GM19240 (cell line): ENCODE results near the gene HDGFL2.

Experiments used
- DNase-seq: peaks from one replicate; pipeline ENCODE4 v3.0.0; 2011; ENCODE audit warnings: low spot score; ENCODE audit not compliant: insufficient read length

The HDGFL2 gene

DNA sequence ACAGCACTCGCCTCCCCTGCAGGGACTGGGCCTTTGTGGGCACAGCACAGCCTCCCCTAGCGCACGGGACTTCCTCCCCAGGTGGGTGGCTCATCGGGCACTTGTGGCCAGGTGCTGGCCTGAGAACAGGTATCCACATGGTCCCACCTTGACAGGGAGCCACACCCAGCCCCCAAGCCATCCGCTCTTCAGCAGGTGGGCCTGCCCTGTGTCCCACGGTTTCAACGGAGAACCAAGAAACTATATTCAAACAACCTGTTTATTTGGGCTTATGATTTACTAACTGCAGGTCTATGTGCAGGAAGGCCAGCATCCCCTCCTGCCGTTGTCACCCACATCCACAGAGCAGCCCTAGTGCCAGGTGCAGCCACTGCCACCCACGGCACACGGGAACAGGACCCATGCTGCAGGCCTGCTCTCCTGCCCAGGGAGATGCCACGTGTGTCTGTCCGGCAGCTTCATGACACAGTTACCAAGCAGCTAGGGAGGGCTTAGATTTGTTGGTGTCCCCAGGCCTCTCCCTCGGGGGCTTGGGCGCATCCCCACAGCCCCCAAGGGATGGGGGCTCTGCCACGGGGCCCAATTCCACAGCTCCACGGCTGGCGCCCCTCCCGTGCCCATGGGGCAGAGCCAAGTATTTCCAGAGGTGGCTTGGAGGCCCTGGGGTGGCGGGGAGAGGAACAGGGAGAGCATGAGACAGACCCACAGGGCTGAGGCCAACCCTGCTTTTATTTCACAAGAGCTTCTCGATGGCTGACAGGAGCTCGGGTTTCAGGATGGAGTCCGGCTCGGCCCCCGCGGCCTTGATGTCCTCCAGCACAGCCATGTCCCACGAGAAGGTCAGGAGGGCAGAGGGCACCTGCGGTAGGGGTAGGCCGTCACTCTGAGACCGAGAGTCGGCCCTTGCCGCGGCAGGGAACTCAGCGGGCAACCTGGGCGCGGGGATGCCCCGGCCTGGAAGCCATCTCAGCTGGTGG is 27.0 kb upstream of the HDGFL2 start:
- DNase-seq = no peak

DNA sequence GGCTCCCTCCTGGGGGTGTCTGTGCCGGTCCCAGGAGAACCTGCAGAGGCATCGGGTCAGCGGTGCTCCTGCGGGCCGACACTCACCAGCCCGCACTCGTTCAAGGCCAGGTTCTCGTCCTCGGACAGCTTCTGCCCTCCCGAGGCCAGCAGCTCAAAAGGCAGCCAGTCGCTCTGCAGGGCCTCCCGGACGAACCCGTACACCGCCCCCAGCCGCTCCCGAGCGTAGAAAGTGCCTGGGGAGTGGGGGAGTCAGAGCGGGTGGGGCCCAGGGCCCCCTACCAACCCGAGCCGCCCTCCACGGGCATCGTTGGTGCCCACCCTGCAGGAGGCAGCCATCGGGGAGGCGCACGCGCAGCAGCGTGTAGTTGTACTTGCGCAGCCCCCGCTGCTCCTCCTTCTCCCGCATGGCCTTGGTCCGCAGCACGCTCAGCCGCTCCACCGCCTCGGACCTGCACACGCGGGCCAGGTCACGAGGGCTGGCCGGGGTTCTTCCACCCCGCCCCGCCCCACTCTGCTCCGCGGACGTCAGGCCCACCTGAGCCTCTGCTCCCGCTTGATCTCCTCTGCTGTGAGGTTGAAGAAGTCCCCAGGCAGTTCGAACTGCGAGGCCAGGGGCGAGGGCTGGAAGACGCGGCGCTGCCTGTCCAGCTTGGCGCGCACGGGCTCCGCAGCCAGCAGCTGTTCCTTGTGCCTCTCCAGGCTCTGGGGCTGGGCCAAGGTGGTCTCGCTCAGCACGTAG is 26.0 kb upstream of the HDGFL2 start:
- DNase-seq = no peak

DNA sequence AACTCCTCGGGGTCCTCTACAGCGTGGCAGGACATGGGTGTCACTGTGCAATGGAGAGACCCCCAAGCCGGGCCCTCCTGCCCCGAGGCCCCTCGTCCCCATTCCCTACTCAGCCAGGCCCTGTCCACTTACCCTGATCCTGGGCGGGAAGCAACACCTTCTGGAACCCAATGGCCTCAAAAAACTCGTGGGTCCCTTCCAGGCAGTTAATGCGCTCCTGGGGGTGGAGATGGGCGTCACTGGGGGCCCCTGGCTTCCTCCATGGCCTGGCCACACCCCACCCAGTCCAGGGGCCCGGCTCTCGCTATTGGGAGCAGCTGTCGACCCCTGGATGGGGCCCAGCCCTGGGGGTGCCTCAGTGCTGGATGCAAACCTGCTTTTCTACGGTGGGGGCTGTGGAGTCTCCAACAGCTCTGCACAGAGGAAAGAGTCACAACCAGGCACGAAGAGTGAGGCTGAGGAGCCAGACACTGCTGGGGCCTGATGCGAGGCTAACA is 25.3 kb upstream of the HDGFL2 start:
- DNase-seq = no peak

DNA sequence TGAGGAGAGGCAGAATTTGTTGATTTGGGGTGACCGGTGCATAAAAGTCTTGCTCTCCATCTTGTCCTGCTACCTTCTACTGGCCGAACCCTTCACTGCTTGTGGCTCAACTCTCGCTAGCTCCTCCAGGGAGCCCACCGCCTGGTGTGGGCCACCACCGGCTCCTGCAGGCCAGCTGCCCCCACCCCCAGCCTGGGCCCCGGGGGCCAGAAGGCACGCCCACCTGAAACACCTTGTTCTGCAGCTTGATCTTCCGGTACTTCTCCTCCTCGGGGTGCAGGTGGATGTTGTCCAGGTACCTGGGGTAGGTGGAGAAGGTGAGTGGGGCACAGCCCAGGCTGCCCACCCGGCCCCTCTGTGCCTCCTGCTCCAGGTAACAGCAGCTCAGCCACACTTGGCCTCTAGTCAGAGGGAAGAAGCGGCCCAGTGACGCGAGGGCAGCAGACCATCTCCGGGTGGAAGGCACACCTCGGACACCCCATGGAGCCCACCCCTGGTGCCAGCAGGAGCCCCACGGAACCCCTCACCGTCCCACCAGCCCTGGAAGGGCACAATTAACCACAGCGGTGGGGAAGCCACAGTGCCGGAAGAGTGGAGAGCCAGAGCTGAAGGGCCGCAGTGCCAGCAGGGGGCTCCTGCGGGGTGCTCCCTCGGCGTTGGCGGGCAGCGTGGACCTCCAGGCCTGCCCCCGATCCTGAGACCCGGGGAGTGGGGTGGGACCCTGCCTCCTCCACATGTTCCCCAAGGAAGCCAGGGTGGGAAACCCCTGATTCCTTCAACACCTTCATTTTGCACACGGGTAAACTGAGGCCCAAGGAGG is 24.6 kb upstream of the HDGFL2 start:
- no peak for DNase-seq

DNA sequence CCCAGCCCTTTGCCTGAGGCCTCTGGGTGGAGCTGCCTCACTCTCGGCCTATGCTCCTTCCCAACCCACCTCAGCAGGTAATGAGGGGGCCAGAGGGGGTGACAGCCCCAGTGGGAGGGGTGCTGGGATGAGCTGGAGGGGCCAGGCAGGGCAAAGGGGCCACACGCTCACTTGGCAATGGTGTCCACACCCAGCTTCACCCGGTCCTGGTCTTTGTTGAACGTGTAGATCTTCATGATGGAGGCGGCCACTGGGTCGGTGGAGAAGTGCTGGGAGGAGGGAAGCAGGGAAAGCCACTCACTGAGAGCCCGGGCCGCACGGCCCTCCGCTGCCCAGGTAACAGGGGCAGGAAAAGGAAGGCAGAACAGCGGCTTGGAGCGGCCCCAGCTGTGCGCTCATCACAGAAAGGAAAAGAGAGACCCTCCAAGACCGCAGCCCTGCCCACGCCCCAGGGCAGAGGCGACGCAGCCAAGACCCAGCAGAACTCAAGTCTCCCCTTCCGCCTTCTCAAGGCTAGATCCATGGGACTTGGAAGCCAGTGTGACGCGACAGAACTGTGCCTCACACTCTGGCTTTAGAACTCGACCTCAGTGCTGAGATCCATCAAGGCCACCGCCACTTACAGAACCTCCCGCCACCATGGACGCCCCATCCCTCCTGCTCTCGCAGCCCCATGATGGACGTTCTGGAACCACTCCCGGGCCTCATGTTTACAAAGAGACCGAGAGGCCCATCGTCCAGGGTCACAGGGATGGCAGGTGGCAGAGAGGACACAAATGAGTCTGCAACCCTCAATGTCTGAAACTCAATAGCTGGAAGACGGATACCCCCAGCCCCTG is 23.7 kb upstream of the HDGFL2 start:
- no peak for DNase-seq

DNA sequence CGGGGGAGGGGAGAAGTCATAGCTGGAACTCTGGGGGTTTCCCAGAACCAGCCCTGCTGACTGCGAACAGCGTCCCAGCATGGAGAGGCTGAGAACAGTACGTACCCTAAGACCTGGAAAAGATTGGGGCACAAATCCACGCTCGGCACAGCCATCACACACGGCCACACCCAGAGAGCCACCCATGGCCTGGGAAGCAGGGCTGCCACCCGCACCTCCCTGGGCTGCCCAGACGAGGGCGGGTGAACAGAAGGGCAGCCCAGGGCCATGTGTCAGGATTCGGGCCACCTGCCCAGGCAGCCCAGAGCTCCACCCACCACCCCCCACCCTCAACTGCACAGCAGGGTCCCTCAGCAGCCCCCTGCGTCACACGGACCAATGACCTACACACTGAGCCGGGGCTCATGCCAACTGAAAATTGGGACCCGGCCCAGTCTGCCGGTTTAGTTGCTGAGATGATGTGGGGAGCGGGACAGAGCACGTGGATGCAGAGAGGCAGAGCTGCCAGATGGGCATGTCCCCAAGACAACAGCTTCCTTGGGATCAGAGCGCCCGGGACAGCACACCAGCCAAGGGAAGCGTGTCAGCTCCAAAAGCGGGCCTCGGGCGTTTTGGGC is 23.0 kb upstream of the HDGFL2 start:
- DNase-seq = no peak

DNA sequence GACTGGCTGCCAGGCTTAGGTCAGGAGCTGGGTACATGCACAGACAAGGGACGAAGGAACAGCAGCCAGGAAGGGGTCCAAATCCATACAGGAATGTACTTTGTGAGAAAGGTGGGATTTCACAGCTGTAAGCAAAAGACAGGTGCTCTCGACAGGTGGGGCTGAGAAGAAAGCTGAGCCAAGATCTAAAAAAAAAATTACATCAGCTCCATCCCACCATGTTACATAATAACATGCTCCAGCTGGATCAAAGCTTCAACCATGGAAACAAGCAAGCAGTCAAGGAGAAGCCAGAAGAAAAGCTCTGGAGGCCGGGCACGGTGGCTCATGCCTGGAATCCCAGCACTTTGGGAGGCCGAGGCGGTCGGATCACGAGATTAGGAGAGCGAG is 22.5 kb upstream of the HDGFL2 start:
- no peak for DNase-seq

DNA sequence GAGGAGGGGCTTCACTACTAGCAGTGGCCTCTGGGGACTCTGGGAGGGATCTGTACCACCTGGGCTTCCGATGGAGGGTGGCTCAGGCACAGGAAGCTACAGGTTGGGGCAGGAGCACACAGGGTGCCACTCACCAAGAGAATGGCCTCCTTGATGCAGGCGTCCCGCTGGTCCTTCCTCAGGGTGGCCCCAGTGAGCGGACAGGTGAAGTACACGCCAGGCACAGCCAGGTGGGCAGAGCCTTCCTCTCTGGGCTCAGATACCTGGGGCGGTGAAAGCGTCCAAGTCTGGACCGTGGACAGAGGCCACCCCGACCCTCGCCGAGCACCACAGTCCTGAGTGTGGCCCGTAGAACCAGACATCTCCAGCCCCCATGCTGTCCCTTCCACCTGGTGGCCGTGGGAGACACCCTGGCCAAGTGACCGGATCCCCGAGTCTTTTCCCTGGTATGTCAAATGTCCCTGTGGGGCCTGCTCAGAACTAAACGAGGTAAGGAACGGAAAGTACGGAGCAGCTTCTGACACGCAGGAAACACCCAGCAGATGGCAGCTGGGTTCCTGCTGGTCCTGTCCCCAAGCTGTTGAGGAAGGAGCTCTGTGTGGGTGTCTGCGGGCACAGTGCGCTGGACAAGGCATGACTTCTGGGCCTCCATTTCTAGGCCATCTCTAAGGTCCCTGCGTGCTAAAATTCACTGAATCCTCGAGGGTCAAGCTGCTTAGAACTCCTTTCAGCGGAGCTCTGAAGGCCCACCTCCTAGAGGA is 19.7 kb upstream of the HDGFL2 start:
- no peak for DNase-seq

DNA sequence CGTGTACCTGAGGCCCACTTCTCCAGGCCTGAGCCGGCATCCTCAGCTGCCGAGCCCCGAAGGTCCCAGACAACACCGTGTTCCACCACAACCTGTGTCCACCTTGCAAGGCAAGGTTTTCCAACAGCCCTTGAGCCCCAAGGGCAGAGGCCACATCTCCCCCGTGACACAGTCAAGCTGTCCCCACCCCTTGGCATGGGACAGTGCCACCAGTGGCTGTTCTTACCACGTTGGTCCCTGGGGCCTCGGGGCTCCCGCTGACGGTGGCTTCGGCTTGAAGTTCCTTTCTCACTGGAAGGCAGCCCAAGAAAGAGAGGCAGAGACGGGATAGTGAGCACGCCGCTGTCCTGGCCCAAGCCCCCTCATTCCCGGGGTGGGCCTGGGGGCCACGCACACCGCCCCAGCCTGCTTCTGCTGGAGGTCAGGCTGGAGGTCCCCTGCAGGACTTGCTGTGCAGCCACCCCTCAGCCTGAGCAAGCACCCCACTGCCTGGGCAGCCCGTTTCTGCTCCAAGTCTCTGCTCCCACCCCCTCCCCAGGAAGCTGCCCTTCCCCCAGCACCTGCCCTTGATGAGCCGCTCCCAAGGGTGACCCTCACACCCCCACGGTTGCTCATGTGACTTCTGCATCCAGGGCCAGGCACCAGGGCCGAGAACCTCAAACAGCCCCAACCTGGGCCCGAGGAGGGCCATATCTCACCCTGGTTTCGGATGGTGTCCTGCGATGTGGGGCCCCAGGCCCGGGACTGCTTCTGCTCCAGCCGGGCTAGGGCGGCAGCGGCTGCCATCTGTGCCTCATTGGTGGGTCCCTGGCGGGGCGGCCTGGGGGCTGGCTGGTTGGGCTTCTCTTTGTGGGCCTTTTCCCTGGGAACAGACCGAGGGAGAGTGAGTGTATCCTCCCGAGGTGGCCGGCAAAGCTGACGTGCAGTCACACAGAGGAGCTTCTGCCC is 18.6 kb upstream of the HDGFL2 start:
- DNase-seq = no peak

DNA sequence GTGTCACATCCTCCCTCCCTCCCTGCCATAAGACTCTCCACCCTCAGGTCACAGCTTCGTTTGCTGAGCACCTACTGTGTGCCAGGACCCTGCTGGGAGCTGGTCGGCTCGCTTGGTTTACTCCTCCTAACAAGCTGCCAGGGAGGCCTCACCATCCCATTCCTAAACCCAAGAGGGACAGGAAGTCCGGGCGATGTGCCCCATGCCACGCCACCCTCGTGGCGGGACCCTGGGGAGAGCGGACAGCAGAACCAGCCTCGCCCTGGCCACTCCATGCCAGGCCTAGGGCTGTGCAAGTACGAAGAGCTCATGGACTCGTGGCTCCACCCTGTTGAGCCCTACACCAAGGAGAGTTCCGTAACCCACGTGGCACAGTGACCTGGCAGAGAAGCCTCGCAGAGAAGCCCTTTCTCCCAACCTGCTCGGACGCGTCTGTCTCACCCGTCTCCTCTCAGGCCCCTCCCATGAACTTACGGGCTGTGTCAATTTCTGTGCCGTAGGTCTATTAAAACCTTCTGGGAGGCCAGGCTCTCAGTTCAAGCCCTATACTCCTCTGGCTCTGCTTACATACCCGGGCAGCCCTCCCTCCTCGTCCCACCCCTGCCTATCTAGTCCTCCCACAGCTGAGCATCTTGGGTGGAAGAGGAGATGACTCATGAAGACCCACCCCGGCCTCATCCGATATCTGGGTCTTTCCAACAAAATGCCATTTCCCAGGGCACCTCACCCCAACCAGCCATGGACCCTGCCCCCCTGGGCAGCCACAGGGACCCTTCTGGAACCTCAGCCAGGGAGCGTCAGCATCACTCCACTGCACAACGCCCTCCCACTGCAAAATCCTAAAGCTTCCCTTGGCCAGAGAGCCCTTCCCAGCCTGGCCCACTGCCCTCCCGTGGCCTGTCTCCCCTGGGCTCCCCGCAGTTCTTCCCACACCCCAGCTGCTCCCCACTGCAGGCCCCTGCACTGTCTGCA is 17.1 kb upstream of the HDGFL2 start:
- DNase-seq = no peak

DNA sequence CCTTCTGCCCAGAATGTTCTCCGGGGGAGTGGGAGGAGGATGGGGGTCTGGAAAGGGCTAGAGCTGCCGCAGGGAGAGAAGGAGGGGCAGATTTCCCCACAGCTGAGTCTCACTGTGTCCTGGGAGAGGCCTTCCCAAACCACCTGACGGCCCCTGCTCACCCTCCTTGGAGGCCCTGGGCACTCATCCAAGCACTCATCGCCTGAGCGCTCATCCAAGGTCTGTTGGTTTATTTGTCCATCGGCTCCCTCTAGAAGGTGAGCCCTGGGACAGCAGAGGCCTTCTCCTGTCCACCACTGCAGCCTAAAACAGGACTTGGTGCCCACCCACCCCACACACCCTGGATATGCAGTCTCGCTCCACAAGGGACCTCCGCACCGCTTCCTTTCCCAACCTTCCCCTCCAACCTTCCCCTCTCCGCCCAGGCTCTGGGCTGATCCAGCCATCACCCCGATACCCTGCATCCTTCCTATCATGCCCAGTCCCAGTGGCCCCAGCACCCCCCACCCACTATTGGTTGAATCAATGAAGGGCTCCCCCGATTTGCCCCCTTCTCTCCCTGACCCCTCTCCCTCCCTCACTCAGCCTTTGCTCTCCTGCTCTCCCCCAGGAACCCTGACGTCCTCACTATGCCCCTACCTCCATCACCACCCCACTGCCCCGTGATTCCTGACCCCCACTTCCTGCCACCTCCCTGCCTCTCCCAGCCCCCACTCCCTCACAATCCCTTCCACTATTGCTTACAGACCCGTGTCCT is 16.2 kb upstream of the HDGFL2 start:
- no peak for DNase-seq

DNA sequence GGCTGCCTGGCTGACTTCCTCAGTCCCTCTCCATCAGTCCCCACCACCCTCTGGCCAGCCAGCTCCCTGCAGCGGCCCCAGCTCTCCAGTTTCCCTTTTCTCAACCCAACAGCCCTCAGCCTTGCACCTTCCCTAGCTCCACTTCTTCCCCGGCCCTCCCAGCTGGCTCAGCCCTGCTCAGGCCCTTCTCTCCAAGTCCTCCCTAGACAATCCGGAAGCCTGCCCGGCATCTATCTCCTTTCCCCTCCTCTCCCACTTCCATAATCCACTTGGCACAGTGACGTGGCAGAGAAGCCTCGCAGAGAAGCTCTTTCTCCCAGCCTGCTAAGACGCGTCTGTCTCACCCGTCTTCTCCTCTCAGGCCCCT is 15.6 kb upstream of the HDGFL2 start:
- DNase-seq = no peak

DNA sequence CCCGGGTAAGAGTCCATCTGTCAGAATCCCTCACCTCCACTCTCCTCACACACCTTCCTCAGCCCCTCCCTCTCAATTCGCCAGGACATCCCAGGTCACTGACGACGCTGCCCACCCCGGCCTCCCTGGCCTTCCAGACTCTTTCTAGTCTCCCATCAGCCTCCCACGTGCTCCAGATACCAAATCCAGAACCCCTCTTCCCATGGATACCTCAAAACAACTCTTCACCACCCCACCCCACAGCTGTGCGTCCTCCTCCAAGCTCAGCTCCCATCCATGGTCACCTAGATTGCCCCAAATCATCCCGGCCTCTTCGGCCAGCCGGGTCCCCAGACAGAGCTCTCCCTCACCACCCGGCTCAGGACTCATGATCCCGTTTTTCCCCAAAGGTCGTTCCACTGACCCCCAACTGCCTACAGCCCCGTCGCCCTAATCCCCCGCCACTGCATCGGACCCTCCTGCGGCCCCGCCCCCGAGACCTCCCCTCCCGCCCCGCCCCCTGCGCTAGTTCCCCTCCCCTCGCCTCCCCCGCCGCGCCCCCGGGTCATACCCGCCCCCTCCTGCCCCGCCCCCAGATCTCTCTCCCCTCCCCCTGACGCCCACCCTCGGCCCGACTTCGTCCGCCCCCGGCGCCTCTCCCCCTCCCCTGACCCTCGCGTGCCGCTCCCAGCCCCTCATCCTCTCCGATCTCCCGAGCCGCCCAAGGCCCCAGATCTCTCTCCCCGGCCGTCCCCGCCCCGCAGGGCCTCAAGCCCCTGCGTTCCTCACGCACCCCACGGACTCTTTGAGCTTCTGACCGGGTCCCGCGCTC is 15.0 kb upstream of the HDGFL2 start:
- peak; percentile 45 for DNase-seq

DNA sequence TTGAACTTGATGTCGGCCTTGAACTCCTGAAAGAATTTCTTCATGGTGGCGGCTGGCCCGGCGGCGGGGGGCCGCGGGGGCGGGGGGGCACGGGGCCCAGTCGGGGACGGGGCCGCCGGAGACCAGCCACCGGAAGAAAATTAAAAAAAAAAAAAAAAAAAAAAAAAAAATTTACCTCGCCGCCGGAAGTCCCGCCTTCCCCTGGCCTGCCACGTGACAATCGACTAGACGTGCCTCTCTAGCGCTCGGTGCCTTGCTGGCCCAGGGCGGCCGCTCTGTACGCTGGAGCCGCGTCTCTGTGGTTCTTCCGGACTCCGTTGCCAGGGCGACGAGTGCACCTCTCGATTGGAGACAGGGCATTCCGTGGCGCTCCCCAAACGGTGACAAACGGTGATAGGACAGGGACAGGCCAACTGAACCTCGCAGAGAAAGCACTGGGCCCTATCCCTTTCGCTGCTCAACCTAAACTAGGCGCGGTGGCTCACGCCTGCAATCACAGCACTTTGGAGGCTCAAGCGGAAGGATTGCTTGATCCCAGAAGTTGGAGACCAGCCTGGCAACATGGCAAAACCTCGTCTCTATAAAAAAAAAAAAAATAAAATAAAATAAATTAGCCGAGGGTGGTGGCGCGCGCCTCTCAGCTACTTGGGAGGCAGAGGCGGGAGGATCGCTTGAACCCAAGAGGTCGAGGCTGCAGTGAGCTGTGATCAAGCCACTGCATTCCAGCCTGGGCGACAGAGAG is 14.3 kb upstream of the HDGFL2 start, which contains the start of gene UBXN6:
Gene UBXN6 (minus strand): TSS at position 141 of the 742 bp plus-strand sequence. CDS start 97 bp downstream, at position 44.
- peak; percentile 96 for DNase-seq
